HPDE6-E6E7 (cell line): ENCODE data around the gene ABI3.
"Not testable (repeated sequence)": the region's sequence is repeated elsewhere in the genome, so short reads cannot be mapped to it uniquely, and the experiment has no call there.

Experiments used
- DNase-seq: peaks from one replicate; pipeline ENCODE4 v3.0.0; 2011; ENCODE audit warnings: missing footprints; ENCODE audit errors: extremely low spot score

The ABI3 gene

GRCh38 chr17:49252148-49252695, 41.7 kb downstream of the ABI3 start:
- DNase-seq: no peak

GRCh38 chr17:49254066-49254465, 43.6 kb downstream of the ABI3 start:
- no peak for DNase-seq

- no peak for DNase-seq
These were observed 44.6 kb downstream of the ABI3 start for GRCh38 chr17:49255125-49255524.

- no peak for DNase-seq
These were observed 47.9 kb downstream of the ABI3 start for GRCh38 chr17:49258394-49258793.

GRCh38 chr17:49259663-49260010, 49.1 kb downstream of the ABI3 start:
- DNase-seq: no peak

- DNase-seq: peak; percentile 72
These were observed 49.7 kb downstream of the ABI3 start for GRCh38 chr17:49260011-49260816.

GRCh38 chr17:49260817-49261291, 50.3 kb downstream of the ABI3 start:
- DNase-seq: no peak

- DNase-seq: not testable (repeated sequence)
These were observed 51.0 kb downstream of the ABI3 start for GRCh38 chr17:49261540-49261939.

- DNase-seq: peak; percentile 33
These were observed 55.7 kb downstream of the ABI3 start for GRCh38 chr17:49266233-49266632.

- DNase-seq: no peak
These were observed 57.4 kb downstream of the ABI3 start for GRCh38 chr17:49267912-49268311.

- DNase-seq: no peak
These were observed 58.8 kb downstream of the ABI3 start for GRCh38 chr17:49269356-49269755.
